Breast epithelium (tissue), 3 donors: ENCODE results near the gene BUB1B.

ENCODE experiments used
- POLR2A ChIP-seq: fragments of 450-650 bp; IDR thresholded peaks from one replicate; pipeline ENCODE4 v1.6.1; 2016; ENCODE audit warnings: antibody characterized with exemption, mild to moderate bottlenecking, moderate library complexity
- POLR2AphosphoS5 ChIP-seq, 3 donors: sonication (generic); formaldehyde crosslinking; IDR thresholded peaks; one replicate each; pipeline ENCODE4 v1.6.1; 2017; ENCODE audit warnings: antibody characterized with exemption in 3 of 3
- TF ChIP-seq, protein P1 (sequence below), 3 donors: fragments of 450-650 bp; IDR thresholded peaks; one replicate each; pipeline ENCODE4 v1.5.1; 2016 to 2017; ENCODE audit warnings: antibody characterized with exemption in 3 of 3, mild to moderate bottlenecking in 3 of 3, moderate library complexity in 3 of 3

DNA sequence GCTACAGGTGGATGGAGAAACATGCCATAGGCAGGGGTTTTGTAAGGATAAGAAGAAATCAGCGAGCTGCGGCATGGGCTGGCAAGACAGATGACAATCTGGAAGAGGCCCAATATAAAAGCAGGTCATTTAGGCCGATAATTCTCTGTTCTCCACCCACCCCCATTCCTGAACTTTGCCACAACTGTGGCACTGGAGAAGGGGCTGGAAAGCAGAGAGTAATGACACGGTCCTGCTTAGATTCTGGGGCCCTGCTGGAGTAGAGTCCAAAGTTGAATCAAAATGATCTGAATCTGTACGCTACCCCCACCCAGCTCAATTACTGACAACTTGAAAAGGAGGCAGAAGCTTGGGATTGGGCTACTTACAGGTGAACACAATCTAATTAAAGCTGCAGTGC is 18.4 kb upstream of the BUB1B start:
- TF ChIP-seq, protein P1, sequence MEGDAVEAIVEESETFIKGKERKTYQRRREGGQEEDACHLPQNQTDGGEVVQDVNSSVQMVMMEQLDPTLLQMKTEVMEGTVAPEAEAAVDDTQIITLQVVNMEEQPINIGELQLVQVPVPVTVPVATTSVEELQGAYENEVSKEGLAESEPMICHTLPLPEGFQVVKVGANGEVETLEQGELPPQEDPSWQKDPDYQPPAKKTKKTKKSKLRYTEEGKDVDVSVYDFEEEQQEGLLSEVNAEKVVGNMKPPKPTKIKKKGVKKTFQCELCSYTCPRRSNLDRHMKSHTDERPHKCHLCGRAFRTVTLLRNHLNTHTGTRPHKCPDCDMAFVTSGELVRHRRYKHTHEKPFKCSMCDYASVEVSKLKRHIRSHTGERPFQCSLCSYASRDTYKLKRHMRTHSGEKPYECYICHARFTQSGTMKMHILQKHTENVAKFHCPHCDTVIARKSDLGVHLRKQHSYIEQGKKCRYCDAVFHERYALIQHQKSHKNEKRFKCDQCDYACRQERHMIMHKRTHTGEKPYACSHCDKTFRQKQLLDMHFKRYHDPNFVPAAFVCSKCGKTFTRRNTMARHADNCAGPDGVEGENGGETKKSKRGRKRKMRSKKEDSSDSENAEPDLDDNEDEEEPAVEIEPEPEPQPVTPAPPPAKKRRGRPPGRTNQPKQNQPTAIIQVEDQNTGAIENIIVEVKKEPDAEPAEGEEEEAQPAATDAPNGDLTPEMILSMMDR (IDR thresholded peaks at IDR 0.05), result no peak
- TF ChIP-seq POLR2AphosphoS5 (IDR thresholded peaks at IDR 0.05), result no peak
- TF ChIP-seq POLR2A, result no peak
